GM19455 (cell line): Measurements from ENCODE around the gene NISCH.

Experiments used
- ATAC-seq: cut with Tn5 transposase; IDR thresholded peaks from one replicate; pipeline ENCODE4 v1.9.1; 2021; ENCODE audit not compliant: unreplicated experiment

NISCH gene

DNA sequence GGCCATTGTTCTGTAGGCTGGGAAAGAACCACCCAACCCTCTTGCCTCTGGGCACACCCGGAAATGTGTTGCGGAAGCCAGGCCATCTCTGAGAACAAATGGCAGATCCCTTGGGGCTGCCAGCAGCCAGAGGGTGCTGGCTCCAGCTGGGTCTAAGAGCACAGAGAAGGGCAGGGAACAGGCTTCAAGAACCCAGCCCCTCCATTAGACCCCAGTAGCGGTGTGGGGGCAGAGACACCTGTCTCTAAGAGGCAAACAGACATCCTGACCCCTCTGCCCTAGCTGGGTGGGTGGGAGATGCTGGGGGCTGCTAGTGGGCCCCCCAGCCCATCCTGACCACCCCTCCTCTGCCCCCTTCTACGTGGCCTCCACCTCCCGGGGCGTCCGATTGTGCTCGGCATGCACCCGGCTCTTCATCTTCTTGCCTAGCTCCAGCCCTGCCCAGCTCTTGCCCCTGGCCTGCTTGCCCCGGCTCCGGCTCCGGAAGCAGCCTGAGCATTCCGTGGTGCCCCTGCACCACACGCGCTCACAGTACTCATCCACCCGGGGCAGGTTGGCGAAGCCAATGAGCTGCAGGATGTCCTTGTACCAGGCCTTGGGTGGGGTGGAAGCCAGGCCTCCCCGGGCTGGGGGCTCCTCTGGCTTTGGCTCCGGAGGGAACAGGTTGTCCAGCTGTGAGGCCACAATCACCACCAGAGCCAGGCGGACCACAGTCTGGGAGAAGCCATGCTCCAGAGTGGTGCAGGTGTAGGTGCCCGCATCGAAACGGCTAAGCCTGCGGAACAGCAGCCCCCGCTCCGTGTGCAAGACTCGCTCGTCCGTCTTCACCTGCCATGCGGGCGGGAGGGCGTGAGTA is 19.9 kb upstream of the NISCH start:
- no peak for ATAC-seq

DNA sequence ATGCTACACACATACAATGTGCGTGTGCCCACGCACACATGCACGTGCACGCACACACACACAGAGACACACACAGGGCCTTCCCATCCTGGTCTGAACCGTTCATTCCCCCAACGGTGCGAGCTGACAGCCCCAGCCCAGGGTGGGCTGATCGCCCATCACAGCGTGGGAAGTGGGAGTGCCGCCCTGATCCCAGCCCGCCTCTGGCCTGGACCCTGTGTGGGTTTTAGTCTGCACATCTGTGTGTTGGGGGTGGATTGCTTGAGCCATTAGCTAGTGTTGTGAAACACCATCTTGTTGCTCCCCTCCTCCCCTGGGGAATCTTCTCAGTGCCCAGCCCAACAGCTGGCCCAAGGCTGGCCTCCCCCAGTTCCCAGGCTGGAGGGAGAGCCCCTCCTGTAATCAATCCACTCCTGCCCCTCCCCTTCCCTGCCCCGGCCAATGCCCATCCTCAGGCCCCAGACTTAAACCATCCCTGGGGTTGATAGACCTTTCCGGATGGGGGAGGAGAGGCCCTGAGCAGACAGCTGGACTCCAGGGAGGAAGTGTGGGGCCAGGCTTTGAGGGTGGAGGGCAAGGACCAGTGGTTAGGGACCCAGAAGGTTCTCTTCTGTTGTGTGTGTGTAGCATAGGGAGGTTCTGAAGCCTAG is 18.8 kb upstream of the NISCH start:
- ATAC-seq: no peak

DNA sequence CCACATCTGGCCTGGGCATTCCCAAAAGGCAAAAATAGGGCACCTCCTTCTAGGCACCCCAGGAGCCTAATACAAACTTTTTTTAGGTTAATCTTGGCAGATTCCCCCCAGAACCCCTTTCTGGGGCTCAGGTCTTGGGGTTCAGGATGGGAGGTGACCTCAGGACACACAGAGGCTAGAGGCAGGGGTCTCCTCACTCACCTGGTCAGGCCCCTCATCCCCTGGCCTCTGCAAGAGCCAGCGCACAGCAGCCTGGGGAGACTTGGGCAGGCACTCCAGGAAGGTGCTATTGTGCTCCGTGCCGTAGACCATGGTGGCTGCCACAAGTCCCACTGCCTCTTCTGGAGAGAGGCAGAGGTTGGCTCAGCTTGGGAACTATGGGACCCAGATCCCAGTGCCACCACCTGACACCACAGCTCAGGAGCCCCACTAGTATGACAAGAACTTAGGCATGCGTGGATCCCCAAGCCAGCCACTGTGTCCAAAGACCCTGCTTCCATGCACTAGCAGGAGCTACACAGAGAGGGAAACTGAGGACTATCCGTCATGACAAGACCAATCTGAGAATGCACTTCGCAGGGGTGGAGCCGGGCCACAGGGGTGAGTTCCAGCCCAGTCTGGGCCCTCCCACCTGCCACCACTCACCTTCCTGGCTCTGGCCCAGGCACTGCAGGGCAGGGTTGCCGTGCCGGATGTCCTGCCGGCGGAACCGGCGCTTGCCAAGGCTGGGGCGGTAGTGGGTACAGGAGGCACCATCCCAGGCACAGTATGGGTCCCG is 17.9 kb upstream of the NISCH start:
- ATAC-seq: no peak

DNA sequence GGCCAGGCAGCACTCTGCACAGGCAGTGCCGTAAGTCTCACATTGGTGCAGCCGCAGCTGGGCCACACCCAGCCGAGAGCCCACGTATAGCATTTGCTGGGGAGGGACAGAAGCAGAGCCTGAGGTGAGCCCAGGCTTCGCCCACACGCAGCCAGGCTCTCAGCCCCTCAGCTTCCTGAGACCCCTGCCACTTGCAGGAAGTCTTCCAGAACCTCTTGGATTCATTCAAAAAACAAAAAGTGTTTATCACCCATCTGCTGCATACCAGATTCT is 17.4 kb upstream of the NISCH start:
- no peak for ATAC-seq

DNA sequence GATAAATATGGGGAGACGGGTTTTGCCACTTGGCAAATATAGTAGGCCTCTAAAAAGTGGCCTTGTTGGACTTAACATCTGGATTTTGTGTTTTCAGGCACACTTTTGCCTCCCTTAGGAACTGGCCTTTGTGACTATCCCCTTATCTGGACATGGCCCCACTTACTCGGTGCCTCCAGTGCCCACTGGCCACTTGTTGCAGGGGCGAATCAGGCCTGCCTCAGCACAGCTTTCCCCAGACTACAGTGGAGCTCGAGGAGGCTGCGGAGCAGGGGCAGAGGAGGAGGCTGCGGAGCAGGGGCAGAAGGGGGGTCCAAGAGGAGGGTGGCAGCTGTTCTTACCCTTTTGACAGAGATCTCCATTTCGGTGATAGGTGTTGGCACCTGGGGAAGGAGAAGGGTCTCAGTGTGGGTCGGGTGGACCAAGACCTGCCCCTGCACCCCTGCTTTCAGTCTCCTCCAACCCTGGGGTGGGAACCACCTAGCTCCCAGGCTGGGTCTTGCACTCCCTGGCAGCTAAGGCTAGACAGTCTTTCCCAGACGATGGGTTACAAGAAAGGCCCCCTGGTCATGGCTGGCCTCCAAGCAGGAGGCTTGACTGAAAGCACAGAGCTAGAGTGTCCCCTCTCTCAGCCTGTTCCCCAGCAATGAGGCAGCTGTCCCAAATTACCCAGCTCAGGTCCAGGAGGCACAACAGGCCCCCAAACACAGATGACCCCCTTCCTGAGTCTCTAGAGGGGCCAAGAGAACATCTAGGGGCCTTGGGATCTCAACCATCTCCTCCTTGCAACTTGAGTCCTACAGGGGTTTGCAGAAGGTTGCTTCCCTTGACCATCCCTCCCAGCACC is 16.6 kb upstream of the NISCH start:
- ATAC-seq: no peak

DNA sequence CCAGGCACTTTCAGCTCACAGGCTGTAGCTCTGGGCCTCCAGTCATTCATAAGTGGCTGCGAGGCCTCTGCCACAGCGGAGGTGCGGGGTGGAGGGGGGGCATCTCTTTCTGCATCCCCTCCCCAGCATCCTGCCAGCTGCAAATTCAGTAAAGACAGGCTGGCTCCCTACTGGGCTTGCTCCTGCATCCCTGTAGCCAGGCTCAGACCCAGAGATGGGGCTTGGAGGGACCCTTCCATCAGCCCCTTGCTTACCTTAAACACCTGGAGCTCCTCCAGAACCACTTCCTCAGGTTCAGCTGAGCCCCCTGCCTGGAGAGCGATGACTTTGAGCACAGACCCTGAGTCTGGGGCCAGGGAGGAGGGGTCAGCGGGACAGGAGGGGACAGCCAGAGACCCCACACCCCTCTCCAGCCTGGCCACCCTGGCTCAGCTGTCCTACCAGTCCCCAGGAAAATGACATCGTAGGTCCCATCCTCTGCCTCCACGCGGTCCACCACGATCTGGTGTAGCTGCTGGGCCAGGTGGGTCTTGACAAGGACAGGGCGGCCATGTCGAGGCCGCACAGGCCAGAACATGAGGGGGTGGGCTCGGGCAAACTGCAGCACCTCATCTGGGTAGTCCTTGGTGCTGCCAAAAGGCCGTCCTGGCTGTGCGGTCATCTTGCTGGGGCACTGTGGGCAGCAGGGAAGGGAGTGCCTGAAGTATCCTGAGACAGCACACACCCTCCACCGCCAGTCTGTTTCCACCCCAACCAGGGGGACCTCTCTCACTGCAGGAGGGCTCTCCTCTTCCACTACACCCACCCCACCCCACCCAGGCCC is 15.8 kb upstream of the NISCH start:
- ATAC-seq: no peak

DNA sequence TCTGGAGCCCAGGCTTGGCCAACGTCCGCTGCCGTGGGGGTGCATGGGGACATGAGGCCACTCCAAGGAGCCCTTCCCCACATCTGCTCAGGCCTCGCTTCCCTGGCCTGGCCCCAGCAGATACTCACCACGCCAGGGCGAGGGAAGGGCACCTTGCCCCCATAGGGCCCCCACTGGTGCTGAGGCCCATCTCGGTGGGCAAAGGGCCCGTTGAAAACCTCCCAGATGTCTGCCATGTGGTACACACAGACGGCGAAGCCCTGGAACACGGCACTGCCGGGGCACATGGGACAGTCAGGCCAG is 15.2 kb upstream of the NISCH start:
- no peak for ATAC-seq

DNA sequence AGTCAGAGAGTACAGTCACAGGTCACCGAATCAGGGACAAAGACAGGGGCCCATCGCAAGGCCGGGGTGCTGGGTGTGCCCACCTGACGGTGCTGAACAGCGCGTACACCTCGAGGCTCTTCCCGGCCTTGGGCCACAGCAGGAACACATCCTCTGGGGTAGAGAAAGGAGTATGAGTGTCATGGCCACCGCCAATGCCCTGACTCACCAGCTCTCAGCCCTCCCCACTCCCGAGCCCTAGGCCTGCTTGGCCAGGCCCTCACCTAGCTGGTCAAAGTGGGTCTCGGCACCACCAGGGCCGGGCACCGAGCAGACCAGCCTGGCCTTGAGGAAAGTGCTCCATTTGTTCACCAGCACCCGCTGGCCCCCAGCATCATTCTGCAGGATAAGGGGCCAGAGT is 14.7 kb upstream of the NISCH start:
- ATAC-seq: no peak

DNA sequence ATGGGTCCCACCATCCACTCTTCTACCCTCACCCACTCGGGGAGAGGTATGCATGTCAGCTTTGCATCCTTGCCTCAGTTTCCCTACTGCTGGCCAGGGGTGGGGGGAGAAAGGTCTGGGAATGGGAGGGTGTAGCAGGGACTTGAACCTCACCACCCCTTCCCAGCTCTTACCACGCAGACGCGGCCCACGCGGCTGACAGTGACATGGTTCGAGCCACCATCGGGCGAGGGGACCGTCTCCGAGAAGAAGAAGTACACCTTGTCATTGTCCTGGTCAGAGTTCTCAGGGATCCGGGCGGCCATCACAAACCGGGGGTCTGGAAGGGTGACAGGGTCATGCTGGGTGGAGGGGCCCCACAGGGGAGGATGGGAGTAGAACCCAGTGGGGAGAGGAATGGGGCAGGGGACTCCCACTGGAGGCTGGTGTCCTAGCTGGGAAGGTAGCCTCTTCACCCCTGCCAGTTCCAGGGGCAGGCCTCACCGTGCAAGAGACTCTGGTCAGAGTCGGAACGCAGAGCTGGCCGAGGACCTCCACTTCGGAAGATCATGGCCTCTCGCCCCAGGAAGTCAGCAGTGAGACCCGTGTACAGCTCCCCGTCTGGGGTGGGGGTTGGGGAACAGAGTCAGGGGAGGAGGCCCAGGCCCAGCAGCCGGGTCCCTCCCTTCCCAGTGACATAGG is 14.2 kb upstream of the NISCH start:
- ATAC-seq: no peak

DNA sequence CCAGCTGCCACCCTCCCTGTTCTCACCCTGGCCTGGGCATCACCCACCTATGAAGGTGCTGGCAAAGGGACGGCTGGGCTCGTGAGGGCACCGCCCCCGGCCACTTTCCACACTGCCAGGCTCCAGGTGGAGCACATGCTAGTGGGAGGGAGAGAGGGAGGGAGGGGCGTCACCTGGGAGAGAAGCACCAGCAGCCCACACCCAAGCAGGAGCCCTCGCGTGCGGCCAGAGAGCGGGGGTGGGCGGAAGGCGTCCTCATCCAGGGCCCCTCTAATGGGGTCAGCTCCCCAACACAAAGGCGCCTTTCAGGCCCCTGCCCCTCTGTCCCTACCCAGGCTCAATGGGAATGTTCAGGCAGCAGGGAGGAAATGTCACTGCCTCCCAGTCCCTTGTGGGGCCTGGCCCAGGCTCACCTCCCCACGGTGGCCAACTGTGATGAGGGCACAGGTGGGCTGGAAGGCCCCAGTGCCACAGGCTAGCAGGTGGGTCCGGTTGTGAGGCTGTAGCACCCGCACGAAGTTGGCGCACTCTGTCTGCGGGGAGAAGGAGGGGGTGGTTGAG is 13.6 kb upstream of the NISCH start:
- no peak for ATAC-seq

DNA sequence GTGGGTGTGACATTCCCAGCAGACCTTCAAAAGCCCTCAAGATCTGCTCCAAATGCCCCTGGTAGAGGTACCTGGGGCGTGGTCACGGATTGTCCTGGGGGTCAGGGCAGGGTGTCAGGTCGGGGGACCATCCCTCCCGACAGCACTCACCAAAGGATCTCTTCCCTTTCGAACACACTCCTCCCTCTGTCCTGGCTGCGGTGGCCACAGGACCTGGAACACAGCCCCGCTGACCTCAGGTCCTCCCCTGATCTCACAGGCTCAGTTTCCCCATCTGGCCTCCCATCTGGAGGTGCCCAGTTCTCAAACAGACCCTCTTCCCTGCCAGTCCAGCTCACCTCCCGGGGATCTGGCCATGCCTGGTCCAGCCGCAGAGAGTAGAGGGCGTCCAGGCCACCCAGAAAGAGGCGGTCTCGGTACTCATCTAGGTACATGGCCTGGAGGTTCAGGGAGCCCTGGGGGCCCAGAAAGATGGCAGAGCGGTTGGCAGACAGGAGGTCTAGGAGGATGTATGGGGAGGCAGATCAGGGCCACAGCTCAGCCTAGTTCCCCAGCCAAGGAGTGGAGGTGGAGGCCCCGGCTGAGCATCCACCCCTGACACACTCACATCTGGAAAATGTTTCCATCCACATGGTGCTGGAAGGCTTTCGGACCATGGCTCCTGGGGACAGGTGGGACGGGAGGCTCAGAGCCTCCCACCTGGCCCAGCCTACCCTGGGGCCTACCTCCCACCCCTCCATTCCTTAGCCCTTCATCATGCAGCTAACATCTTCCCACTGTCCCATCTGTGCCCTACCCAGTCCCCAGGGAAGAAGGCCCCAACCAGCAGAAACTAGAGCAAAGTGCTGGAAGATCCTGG is 12.8 kb upstream of the NISCH start:
- no peak for ATAC-seq

DNA sequence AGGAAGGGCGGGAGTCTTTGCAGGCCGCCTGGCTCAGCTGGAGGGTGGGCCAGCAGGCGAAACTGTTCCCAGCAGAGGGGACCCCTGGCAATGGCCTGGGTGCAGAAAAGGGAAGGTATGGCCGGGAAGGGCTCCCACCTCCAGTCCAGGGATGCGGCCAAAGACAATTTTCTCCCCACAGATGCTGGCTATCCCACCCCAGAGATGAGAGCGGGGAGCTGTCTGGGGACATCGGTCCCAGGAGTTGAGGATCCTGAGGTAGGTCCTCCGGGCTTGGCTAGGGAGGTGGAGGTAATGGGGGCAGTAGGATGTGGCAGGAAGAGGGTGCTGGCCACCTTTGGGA is 12.2 kb upstream of the NISCH start:
- no peak for ATAC-seq

DNA sequence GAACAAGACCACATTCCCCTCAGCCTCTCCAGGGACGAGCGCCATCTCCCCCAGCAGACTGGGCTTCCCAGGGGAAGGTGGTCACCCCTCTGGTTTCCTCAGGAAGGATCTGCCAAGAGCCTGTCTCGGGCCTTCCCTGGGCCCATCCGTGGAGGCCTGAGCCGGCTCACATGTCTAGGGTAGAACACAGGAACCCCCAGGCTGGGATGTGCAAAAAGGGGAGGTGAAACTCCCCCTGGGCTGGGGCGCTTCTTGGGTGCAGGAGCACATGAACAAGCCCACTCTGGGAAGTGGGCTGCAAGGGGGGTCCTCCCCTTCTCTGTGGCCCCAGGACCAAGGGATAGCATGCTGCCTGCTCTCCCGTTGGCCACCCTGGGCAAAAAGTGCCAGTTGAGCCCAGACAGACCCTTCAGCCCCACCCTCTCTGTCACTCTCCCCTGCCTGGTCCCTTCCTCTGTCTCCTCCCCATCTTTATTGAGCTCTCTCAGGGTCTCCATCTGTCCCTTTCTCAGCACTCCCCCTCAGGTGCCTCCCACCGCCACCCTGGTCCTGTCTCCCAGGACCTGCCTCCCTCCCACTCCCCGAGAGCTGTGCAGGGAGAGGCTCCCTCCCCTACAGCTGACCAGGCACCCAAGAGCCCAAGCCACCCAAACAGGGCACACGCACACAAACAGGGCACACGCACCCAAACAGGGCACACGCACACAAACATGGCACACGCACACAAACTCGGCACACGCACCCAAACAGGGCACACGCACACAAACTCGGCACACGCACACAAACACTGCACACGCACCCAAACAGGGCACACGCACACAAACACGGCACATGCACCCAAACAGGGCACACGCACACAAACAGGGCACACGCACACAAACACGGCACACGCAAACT is 11.4 kb upstream of the NISCH start:
- no peak for ATAC-seq

DNA sequence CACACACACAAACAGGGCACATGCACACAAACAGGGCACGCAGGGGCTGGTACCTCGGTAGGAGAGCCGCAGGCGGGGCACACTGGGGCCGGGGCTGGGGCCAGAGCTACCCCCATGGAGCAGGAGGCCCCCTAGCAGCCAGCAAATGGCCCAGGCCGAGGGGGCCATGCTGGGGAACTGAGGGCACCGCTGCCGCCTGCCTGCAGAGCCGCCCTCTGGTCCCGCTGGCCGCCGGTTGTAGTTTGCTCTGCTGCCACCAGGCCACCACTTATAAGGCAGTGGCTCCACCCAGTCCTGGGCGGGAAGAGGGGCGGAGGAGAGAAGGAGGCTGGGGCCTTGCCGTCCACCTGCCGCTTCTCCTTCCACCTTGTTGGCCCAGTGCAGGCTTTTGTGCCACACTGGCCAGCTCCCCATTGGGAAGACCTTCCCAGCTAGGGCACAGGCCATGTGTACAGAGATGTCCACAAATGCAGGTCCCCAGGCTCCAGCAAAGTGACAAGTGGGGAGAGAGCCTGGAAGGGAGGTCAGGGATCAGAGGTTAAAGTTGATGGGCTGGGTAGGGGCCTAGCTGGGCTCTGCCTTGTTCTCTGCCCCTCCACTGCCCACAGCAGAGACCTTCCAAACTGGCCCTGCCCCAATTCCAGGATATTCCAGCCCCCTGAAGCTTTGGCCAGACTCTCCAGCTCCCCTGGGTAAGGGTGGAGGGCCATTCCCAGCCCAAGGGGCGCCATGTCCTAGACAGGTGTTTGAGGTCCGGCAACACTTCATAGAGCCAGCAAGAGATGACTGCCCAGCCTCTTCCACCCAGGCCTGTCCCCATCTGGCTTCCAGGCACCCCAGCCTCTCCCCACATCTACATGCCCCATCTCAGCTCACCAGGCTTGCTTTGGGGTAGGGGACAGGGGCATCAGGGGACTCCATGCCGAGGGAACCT is 10.3 kb upstream of the NISCH start, which contains the start of gene SEMA3G:
SEMA3G (minus strand) TSS at position 244 of the 934 bp plus-strand sequence; CDS start at position 168, 76 bp downstream.
- peak; percentile 57 for ATAC-seq

DNA sequence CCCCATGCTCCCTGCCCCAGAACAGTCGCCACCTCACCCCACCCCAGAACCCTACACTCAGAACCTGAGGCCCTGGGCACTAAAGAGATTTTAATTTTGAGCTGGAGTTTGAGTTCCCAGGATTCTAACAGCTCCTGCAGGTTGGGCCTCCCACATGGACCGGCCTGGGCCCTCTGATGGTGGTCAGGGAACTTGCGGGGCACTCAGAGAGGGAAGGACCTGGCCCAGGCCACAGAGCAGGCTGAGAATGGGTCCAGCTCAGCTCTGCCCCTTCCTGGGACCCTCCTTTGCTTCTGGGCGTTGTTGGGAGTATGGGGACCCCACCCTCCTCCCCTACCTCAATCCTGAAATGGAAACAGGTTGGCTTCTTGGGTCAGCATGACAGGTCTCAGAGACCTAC is 9.4 kb upstream of the NISCH start:
- no peak for ATAC-seq

DNA sequence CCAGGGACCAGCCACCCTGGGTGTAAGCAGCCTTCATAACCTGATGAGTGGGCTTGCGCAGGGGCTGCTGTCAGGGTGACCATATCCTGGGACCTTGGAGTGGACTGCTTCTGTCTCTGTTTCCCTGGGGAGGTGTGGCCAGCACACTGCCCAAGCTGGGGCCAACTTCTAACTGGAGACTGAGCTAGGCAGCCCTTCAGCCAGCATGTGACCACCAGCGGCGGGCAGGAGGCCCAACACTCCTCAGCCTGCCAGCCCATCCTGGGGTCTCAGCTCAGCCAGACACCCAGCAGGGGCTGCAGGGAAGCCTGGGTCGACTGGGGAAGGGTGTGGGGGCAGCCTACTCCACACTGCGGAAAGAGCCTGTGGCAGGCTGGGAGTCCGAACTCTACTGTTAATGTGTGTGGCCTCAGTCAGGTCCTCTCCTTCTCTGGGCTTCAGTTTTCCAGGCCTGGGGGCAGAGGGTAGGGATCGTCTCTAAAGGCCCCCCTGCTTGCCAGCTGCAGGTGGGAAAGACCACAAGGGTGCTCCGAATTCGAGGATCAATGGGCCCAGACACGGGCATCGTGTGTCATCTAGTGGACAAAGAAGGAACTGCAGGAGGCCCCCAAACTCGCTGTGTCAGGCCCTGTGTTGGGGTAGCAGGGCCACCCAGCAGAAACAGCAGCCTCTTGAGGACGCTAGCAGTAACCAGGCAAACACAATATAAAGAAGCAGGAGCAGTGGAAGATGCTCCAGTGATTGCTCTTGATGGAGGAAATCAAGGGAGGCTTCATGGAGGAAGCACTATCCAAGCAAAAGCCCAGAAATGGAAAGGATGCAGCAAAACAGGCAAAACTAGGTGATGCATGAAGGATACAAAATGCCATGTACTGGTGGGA is 8.5 kb upstream of the NISCH start:
- ATAC-seq: no peak
